ENCODE results near the gene GSTA2. TPM values are rescaled to one million over a fixed set of nuclear protein-coding genes. Genes with fewer than 3 reads are reported as not detected.
"Not testable (repeated sequence)": the region's sequence is repeated elsewhere in the genome, so short reads cannot be mapped to it uniquely, and the experiment has no call there.

Gene GSTA2
- total RNA-seq, 1 donor from 2014 or later: 0.15 TPM

DNA sequence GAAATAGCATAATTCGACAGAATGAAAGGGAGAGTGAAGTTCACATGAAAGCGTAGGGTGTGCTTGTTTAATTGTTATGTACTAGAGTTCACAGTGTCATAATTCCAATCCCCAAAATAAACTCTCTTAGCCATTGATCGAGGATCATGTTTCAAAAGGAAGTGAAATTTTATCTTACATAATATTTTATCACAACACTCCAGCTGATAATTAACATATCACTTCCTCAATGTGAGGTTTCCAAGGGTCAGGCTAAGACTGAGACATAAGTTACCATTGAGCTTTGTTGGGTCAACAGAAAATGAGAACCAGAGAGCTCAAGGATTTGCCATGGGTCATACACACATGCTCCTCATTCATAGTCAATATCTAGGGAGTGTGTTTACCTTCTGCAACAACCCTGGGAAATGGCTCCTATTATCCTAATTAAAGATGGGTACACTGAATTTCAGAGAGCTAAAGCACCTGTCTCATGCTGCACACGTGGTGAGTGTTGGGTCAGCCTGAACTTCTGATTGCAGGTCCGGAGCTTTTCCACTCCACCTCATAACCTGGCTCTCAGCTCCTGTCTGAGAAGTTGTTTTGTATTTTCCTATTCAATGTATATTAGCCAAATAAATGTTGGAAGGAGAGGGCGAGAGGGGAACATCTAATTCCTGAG lies 3.0 kb downstream of the GSTA2 start:
- no peak for DNase-seq (ENCODE audit: low read depth)

DNA sequence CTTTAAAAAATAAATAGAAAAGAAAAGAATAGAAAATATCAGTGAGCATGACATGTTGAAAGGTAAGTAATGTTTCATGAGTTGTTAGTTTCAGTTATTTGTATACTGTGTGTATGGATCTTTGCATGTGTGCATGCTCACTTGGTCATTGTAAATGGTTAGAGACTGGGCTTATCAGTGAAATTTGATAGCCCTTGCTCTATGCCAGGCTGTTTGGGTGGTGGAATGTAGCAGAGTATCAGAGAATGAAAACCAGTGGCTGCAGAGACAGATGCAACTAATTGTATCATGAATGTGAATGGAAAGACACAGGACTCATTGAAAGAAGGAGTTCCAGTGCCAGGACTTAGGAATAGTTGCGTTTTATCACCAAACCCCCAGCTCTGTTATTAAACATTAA lies 4.2 kb downstream of the GSTA2 start:
- DNase-seq (ENCODE audit: low read depth): no peak

DNA sequence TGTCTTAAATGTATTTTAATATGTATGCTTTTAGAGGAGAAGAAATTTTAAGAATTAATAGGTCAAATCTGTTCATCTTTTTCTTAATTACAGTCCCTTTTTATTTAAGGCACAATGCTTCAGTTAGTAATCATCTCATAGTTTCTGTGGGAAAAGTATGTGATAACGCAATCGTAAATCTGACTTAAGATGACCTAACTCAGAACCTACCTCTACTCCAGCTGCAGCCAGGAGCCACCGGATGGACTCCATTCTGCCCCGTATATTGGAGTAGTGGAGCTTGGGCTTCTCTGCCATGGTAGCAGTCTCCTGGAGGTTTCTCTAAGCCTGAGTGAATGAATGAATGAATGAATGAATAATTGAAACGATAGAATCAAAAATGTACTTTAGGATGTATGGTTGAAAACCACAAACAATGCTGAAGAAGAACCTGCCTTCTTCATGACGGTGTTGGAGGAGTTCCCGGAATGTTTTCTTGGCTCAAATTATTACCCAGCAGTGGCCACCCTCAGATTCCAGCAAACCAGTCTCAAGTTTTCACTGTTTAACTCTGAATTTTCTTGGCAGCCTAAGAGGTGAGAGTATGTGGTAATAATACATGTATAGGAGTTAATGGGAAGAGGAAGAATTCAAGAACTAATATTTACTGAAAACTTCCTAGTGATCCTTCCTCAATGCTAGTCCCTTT lies 5.5 kb downstream of the GSTA2 start:
- DNase-seq (ENCODE audit: low read depth): peak; percentile 80

DNA sequence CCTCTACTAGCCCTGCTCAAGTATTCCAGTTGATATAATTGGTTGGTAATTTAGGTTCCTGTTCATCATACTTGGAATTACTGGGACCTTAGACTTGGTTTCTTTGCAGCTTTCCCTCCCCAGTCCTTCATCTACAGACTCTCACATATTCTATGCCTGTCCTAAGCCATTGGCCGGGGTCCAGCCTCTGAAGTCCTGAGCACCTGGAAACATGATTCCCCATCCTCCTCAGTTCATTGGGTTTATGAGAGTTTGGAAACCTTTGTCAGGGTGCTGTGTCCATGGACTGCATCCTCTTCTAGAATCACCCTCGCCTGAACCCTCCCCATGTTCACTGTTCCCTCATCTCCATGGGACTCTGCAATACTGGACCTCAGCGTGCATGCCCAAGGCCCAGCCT lies 8.8 kb downstream of the GSTA2 start:
- no peak for DNase-seq (ENCODE audit: low read depth)

DNA sequence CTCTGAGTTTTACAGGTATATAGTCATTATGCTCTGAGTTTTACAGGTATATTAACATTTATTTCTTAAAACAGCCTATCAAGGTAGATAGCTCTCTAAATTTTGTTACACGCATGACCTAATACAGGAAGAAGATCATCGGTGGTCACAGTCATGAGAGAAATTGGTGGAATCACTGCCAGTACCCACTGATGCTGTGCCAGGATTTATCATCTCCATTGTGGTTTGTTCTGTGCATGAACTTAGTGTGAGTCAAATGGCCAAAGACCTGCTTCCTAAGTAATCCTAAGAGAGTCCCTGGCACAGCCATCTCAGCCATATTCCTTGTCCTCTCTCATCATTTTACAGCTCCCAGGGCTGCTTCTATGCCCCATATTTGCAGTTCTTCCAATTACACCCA lies 10.1 kb downstream of the GSTA2 start:
- peak; percentile 41 for DNase-seq (ENCODE audit: low read depth)

DNA sequence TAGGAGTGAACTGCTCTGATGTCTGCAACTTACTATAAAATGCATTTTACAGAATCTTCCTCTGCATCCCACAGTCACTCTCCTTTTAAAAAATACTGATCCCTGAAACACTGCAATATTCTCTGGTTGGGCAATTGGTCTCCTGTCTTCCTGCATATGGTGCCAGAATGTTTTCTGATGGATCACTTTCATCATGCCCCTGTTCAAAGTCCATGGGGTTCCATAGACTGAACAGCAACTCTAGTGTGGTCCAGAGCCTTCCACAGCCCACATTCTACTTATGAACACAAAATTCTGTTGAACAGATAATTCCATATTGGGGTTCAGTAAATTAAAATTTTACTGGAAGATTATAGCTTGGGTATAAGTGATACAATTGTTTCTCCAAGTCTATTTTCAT lies 11.0 kb downstream of the GSTA2 start:
- DNase-seq (ENCODE audit: low read depth): no peak

DNA sequence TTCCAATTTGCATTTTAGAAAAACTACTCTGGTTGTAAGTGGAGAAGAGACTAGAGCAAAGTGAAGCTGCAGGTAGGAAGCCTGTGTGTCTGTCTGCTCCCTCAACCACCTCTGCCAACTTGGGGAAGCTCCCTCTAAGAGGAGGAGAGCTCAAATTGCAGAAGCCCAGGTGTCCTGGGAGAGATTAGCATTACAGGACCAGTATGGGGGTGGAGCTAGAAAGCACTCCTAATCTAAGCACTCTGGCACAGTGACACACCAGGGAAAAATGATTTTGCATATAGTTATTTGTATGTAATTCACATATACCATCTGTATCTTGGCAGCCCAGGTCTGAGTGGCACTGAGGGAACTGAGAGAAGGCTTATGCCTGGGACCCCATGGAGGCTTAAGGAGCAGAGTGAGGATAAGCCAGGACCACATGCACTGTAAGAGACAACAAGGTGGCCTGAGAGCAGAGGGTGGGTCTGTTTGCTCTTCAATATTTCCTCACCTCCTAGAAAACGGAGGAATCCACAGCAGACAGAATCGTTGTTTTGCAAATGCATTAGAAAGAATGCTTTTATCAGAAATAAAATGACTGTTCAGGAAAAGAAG lies 13.6 kb downstream of the GSTA2 start:
- DNase-seq (ENCODE audit: low read depth): no peak

DNA sequence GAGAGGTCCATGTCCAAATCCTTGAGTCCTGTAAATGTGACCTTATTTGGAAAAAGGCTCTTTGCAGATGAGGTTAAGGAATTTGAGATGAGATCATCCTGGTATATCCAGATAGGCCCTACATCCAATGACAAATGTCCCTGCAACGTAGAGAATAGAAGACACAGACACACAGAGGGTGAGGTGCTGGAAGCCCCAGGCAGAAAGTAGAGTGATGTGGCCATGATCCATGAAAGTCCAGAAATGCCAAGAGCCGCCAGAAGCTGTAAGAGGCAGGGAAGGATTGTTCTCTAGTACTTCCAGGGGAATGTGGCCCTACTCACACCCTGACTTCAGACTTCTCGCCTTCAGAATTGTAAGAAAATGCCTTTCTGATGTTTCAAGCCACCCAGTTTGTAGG lies 16.0 kb downstream of the GSTA2 start:
- DNase-seq (ENCODE audit: low read depth): not testable (repeated sequence)

DNA sequence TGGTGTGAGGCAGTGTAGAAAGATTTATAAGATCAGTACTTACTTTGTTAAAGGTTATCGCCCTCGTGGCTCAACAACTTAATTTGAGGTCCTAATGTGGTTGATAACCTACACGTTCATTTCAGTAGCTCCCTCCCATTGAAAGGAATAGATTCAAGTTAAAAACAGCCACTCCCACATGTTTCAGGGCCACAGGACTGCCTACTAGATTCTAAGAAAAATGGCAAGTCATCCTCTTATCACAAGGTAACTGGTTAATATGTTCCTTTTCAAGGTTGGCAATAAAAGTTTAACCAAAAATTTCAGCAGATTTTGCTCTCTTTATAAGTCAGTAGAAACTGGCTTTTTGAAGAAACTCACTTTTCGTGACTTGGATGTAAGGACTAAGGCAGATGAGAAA lies 17.1 kb downstream of the GSTA2 start:
- DNase-seq (ENCODE audit: low read depth): no peak

DNA sequence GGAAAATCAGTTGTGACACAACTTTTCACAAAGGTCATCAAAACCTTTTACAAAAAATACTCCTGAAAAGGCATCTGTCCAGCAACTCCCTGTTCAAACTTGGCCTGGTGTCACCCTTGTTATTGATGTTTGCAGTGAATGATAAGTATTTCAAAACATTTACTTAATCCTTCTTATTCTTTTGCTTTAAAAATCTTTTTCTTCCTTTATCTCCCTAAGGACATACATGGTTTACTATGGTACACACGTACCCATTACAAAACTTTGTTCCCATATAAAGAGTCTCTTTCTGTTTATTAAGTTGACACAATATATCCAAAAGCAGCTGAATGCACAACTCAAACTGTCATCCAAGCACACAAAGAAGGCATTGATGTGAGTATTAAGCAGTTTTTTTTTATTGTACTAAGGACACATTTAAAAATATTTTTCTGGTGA lies 17.5 kb downstream of the GSTA2 start:
- DNase-seq (ENCODE audit: low read depth): no peak

DNA sequence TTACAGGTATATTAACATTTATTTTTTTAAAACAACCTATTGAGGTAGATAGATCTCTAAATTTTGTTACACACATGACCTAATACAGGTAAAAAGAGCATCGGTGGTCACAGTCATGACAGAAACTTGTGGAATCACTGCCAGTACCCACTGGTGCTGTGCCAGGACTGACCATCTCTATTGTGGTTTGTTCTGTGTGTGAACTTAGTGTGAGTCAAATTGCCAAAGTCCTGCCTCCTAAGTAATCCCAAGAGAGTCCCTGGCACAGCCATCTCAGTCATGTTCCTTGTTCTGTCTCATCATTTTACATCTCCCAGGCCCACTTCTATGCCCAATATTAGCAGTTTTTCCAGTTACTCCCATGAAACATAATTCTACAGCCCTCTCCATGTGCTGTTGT lies 21.4 kb downstream of the GSTA2 start:
- peak; percentile 78 for DNase-seq (ENCODE audit: low read depth)

DNA sequence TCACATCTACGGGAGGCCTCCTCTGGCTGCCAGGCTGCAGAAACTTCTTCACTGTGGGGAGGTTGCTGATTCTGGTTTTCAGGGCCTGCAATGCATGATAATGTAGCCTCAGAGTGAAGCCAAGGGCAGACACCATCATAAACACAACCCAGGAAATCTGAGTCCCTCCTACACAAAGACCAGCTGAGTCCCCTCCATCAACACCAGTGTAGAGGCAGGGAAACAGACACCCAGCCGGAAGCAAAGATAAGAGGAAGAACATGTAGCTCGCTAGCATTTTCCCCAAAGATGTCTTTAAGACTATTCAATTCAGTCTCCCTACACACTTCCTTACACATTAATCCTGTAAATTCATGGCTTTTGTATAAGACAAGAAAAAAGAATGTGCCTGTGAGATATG lies 23.6 kb downstream of the GSTA2 start:
- no peak for DNase-seq (ENCODE audit: low read depth)

DNA sequence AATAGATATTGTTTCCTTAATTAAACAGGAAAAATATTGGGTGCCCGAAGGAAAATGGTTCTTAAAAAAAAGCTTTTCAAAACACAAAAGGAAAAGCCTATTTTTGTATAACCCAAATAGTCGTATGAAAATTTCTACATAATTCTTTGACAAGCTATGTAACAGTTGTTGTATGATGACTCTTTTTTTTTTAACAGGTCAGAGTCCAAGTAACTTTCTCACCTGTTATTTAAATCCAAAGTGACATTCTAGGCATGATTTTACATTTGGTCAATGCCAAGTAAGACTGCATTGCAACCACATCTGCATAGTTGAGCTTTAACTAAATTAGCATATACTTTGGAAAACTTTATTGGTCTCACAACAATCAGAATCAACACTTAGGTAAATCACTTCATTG lies 24.1 kb downstream of the GSTA2 start:
- DNase-seq (ENCODE audit: low read depth): no peak

DNA sequence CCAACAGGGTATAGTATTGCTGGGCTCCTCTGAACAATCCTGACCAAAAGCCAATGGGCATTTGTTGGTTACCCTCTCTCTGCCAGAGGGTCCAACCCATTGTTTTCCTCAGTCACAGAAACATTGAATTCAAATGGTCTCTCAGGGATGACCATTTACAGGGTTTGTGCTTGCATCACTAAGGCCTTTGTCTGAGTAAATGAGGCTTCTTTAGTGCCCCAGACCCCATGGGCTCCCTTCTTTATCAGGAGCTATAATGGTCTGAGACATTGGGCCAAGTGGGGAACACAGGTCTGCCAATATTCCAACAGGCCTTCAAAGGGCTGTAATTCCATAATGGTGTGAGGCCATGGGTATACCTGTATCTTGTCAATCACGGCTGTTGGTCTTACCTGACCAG lies 27.1 kb downstream of the GSTA2 start:
- no peak for DNase-seq (ENCODE audit: low read depth)

DNA sequence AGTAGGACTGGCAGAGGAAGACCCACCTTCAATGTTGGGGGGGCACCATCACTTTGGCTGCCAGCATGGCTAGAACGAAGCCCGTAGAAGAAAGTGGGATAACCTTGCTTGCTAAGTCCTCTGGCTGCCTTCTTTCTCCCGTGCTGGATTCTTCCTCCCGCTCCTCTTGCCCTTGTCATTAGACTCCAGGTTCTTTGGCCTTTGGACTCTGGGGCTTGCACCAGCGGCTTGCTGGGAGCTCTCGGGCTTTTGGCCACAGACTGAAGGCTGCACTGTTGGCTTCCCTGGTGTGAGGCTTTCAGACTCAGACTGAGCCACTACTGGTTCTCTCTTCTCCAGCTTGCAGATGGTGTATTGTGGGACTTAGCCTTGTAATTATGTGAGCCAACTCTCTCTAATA lies 28.2 kb downstream of the GSTA2 start:
- DNase-seq (ENCODE audit: low read depth): no peak

DNA sequence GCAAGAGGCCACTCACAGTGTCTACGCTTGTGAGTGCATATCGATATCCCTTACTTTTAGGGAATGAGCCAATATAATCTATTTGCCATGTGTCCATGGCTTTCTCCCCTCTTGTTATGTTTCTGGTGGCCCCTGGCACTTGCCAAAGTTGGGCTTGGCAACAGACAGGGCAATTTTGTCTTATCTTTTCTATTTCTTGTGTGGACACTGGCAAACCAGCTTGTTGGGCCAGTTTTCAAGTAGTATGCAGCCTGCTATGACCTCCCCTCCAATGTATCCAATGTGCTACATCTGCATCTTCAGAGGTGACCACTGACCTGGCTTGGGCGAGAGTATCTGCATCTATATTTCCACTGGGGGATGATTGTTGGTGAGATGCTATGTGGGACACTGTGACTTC lies 29.2 kb downstream of the GSTA2 start:
- DNase-seq (ENCODE audit: low read depth): no peak

DNA sequence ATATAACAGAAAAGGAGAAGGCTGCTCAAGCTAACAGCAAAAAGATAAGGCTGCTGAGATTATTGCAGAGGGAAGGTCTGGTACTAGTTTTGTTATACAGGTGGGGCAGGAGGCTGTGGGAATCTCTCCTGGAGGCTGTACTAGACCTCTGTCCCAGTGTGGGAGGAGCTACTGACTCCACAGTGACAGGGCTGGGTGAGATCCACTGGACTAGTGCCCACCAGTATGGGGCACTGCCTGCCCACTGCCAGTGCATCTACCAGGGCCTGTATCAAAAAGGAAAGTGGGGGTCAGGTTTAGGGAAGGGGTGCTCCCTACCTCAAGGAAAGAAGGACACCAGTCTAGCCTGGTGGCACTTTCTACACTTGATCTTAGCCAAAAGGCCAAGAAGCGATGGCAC lies 30.1 kb downstream of the GSTA2 start:
- no peak for DNase-seq (ENCODE audit: low read depth)

DNA sequence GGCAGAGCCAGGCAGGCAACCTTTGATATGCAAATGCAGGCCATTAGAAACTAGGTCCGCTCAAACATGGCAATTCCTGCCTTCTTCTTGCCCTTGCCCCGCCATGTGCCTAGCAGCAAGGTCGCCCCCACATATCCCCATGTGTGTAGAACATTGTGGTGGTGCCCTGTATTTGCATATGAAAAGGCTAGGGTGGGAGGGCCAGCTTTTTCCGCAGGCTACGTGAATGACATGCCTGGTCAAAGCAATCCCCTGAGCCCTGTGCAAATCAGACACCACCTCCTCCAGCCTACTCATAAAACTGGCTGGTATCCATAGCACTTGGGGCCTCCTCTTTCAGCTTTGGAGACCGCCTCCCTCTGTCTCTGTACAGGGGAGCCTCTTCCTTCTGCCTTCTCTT lies 31.6 kb downstream of the GSTA2 start:
- no peak for DNase-seq (ENCODE audit: low read depth)

DNA sequence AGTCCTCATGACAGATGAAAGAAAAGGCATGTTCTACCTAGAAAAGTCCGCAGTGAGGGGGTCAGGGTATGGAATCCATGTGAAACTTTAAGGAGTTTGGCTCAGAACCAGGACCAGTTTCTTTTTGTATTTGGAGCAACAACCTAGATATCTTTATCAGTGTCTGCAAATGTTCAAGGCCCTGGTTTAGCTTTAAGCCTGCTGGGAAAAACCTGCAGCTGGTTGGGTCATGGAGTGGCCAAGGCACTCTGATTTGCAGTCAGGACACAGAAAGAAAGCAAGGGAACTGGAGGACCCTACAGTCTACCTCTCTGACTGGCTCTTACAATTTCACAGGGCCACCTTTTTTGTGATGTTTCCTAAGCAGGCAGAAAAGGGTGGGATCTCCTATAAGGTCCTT lies 33.7 kb downstream of the GSTA2 start:
- DNase-seq (ENCODE audit: low read depth): no peak

DNA sequence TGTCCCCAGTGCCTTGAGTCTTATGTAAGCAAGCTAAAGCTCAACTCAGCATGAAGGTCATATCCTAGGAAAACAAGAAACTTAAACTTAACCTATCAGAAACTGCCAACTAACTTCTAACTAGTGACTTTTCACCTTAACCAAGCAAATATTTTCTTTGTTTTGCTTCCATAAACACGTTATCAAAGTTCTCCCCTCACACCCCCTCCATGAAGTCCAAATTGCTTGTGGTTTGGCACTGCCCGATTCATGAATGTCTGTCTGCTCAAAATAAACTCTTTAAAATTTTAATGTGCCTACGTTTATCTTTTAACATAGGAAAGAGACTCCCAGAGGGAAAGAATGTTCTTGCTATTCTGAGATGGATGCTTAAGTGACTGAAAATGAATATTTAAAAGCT lies 34.9 kb downstream of the GSTA2 start:
- peak; percentile 63 for DNase-seq (ENCODE audit: low read depth)

DNA sequence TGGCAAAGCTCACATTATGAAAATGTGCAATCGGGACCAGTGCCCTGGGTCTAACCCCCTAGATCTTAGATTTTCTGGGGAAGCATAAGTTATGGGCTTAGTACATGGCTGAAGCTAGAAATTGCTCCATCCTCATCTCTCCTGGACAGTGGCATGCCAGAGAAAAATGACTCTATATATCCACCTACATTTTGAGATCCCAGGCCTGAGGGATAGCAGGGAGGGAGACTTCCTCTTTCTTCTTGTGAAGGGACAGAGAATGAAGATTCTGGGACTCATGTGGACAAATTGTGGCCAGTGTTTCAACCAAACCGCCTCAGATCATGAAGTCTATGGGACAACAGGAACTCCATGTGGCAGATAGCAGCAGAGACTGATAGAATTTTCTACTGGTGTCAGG lies 35.4 kb downstream of the GSTA2 start:
- no peak for DNase-seq (ENCODE audit: low read depth)

DNA sequence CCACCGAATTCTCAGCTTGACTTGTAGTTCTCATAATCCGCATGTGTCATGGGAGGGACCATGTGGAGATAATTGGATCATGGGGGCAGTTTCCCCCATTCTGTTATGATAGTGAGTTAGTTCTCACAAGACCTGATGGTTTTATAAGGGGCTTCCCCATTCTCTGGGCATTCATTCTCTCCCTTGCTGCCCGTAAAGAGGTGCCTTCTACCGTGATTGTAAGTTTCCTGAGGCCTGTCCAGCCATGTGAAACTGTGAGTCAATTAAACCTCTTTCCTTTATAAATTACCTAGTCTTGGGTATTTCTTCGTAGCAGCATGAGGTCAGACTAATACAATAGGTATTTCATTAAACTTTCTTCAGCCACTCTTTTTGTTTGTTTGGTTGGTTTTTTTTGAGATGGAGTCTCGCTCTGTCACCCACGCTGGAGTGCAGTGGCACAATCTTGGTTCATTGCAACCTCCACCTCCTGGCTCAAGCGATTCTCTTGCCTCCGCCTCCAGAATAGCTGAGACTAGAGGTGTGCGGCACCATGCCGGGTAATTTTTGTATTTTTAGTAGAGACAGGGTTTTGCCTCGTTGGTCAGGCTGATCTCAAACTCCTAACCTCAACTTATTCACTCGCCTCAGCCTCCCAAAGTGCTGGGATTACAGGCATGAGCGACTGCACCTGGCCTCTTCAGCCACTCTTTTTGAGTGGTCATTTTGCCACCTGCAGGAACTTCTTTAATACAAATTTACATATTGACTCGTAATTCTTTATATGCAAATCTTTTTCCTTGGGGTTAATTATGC lies 36.3 kb downstream of the GSTA2 start:
- peak; percentile 90 for DNase-seq (ENCODE audit: low read depth)

DNA sequence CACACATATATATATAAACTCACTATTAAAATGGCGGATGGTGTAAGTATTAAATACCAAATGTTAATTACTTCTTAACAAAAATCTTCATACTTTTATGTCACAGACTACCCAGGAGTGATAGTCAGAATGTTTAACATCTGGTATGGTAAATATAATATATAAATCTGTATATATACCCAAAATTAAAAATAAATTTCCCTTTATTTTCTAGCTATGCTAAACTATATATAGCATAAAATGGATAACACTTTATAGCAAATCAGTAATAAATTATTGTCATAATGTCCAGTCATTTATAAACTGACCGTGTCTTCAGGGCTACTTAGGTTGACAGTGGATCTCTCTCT lies 37.1 kb downstream of the GSTA2 start:
- no peak for DNase-seq (ENCODE audit: low read depth)
